ELR (cell line): ENCODE results near the gene SMARCD2.

Experiments used
- DNase-seq: peaks from one replicate; pipeline ENCODE4 v3.0.0-alpha.2; 2015; ENCODE audit warnings: low read depth

SMARCD2 gene

DNA sequence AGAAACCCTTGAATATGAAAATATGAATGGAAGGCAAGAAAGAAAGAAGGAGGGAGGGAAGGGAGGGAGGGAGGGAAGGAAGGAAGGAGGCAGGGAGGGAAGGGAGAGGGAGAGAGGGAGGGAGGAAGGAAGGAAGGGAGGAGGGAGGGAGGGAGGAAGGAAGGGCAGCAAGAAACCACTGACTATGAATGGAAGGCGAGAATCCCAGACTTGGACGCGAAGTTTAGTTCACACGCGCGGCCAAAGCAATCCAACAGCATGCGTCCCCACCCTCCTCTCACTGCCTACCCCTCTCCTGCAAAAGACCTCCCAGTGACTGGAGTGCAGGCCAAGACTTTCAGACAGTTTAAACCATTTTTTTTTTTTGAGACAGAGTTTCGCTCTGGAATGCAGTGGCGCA lies 7.9 kb upstream of the SMARCD2 start:
- no peak for DNase-seq

DNA sequence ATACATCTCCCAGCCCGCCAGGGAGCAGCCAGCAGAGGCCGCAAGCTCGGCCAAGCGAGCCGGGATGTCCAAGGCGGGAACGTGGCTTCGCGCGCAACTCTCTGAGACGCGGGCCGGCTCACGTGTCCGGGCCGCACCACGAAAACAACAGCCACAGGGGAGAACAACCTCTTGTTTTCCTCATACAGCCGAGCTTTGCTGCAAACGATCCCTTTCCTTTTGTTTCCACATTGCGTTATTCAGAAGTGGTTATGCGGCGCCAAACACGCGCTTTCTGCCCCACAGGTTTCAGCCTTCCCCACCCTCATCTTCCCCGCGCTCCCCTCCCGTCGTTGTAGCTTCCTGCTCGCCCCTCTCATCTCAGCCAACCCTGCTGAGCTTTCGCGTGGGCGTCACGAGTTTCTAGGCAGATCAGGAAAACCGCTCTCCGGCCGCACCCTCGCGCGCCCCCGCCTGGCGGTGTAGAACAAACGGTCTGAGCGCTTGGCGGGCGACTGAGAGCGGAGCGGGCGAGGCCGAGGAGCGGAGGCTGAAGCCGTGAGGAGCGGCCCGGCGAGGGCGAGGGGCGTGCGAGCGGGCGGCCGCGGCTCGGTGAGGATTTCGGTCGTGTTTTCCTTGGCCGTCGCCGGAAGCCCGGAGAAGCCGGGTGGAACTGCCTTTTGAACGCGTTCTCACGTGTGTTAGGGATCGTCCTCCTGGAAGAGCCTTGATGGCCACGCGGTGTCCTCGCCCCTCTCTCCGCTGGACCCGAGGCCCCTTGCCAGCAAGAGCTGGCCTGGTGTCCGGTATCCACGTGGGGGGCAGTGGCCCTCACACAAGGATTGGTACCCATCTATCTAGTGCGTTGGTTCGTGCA lies 6.6 kb upstream of the SMARCD2 start:
- DNase-seq: peak; percentile 80

DNA sequence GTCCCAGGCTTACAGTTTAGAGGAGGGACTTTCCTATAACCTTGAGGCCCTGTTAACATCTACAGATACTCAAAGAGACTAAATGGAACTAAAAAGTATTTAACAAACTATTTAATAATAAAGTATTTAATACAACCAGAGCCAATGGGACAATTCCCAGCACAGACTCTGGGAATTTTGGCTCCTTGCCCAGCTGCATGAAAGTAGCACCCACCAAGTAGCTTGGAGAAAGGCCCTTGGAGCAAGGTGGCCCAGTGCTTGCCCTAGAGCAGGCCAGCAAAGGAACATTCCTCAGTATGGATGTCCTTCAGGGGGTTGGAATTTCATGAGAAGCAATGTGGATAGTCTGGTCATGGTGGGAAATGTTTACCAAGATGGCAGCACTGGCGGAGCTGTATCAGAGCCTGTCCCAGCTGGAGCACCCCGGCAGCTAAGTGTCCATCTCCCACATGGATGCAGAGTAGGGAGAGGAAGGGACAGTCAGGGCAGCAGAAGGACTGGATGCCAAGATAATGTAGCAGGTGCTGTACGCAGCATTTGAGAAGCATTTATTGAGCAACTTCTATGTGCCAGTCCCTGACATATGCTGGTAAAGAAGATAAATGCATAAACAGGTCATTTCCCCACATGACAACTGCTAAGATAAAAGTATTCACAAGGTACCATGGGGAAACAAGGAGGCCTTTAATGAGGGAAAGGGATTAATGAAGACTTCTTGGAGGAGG lies 5.2 kb upstream of the SMARCD2 start:
- no peak for DNase-seq

DNA sequence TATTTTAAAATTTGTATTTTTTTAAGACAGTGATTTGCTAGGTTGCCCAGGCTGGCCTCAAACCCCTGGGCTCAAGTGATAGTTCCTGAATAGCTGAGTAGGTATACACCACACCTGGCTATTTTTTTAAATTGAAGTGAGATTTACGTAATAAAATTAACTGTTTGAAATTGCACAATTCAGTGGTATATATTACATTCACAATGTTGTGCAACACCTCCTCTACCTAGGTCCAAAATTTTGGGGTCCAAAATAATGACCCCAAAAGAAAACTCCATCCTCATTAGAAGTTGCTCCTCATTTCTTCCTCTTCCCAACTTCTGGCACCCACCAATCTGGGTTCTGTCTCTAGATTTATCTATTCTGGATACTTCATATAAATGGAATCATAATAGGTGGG lies 3.0 kb upstream of the SMARCD2 start:
- no peak for DNase-seq

DNA sequence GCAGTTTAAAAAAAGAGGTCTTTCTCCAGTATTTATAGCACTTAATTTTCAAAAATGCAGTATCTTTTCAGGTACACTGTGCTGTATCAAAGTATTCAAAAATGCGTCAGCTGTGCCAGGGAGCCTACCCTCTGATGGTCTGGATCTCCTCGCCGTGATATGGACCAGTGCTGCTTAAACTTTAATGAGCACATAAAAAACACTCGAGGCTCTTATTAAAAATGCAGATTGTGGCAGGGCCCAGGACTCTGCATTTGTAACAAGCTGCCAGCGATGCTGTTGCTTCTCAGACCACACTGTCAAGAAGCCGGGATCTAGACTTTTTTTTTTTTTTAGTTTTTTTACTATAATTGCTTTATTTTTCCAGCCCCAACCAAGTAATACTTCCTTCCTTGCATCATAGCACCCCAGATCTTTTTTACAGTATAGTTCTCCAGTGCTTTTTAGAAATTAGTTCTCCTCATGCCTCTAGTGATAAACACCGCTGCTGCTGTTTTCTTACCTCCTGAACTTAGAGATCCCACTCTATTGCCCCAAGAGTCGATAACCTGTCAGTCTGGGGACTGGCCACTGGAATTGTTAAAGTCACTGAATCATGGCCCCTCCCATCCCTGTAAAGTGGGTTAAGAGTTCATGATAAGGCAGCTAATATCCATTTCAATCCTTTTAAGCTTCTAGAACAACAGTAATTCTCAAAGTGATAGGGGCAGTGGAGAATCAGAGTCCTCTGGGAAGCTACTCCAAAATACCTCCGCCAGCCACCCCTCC lies 1.6 kb upstream of the SMARCD2 start:
- no peak for DNase-seq

DNA sequence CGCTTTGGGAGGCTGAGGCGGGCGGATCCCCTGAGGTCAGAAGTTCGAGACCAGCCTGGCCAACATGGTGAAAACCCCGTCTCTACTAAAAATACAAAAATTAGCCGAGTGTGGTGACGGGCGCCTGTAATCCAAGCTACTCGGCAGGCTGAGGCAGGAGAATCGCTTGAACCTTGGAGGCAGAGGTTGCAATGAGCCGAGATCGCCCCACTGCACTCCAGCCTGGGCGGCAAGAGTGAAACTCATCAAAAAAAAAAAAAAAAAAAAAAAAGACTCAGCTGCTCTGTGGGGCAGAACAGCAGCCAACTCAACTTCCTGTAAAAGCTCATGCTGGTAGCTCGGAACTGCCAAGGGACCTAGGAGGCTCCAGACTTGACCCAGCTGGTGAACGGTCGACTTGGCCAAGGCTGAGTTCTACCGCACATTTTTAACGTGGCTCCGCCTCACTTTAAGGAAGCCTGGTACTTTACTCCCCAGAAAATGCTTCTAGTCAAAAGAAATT lies 953 bp upstream of the SMARCD2 start:
- DNase-seq: peak; percentile 66

DNA sequence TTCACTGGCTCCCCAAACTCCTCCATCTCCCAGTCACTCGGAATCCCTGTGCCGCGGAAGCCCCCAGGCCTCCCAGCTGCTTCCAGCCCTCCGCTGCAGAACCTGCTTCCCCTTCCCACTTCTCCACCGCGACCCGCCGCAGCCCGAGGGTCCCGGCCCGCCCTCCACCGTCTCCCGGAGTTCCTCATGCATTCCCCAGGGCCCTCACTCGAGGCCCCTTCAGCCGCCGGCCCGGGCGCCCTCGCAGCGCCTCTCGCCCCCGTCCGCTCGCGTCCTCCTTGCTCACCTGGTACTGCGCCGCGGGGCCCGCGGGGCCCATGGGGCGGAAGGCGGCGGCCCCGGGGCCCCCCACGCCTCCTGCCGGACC lies 329 bp downstream of the SMARCD2 start:
- no peak for DNase-seq

DNA sequence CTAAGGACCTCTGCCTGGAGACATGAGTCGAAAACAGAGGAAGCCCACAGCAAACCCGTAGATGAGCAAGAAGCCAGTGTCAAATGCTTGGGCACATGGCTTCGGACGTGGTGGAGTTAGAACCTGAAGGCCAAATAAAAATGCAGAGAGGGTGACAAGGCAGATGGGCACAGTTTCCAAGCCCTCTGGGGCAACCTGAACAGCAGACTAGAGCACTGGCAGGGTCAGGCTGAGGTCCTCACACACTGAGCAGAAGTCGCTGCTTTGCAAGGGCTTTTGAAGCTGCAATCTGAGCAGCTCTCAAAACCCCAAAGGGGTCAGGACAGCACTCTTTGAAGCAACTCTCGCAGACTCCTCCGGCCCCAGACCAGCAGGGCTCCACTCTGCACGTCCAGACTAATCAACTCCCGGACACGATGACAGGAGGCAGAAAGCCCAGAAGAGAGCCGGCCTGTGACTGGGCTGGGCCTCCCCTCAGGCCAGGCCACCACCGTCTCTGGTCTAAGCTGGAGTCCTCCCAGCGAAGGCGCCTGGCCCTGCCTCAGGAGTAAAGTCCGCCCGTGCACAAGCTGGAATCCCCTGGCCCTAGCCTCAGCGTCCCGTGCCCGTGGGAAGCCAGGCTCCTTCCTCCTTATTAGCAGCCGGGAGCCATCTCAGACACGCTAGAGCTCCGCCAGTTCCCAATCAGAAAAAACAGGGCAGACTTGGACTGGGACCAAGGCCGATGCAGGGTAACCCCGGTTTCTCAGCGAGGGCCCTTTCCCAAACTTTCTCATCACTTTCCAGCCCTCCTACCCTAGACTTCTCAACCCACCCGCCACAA lies 924 bp downstream of the SMARCD2 start:
- DNase-seq: peak; percentile 61

DNA sequence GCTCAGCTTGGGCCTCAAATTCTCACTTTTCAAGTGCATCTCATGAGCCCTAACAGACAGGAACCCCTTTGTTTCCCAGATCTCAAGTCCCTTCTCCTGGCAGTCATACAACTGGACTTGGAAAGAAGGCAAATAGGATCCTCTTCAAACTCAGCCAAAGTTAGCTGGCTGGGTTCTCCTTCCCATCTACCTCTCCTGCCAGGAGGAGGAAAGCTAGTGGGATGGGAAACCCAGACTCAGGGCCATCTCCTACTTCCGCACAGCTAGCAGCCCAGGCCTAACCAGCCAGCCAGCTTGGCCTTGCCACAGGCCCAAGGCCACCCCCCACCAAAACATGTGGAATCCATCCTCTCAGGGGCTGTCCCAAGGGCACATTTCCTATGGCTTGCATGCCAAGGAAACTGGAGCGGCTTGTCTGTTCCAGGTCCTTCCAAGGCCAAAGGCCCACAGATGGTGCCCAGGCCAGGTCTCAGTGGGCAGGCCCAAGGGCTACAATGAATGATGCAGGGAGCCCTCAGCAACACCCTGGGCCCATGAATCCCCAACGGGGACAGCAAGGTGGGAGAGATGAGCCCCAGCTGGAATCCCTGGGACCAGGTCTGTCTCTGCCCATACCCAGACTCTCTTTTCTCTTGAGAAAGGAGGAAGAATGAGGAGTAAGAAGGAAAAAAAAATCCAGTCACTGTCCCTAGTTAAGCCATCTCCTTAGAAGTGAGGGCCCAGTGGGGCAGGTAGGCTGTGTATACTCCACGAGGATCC lies 1.7 kb downstream of the SMARCD2 start:
- DNase-seq: no peak

DNA sequence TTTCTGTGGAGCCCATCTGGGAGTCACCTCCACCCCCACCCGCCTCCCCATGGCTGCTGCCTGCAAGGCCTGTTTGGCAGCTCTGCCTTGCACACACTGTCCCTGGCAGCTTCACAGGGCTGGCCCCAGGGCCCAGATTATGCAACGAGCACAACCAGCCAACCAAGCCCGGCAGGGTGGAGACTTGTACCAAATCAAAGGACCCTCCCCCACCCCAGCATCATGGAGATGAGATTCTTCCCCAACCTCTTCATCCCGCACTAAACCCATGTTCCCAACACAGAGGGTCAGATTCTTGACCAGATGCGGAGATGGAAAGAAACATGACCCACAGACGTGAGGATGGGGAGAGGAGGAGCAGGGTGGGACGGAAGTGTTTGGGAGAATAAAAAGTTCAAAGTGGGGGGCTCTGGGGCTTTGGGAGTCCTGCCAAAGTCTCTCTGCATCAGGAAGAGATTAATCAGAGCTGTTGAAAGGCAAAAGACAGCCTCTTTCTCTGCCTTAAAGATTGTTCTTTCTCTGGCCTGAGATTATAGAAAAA lies 3.8 kb downstream of the SMARCD2 start:
- DNase-seq: no peak

DNA sequence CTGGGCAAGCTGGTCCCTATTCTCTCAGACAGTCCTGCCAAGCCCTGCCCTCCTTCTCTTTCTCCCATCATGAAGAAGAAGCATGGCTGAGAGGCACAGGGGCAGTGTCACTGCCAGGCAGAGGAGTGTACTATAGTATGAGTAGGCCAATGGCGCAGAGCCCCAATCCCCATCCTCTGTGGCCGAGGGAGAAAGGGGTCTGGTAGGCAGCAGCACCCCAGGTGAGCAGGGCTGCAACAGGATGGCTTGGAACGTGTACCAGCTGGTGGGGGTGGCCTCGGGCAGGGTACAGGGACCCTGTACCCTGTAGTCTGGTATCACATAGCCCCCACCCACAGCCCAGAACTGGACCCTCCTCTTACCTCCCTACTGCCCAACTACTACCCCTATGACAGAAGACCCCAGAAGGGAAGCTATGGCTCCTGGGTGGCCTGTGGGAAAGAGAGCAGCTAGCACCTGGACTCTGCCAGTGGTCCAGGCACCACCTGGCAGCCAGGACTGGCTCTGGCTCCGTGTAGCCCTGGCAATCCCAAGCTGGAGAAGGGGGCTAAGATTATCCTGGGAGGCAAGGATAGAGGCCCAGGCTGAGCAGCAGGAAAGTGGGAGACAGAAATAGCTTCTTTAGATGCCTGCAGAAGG lies 4.4 kb downstream of the SMARCD2 start:
- no peak for DNase-seq

DNA sequence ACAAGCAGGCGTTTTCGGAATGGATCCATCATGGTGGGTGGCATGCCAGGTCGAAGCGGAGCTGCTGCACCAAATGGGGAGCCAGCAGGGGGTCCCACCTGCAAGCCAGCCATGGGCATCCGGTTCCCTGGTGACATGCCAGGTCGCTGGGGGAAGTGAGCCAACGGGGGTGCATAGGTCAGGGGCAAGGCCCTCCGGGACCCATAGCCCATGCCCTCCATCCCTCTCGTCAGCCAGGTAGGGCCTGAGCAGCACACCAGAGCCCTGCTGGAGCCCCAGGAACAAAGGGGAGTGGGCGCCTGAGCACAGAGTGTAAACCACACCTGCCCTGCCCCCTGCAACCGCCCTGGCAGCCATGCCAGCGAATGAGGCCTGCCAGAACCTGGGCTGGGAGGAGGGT lies 5.0 kb downstream of the SMARCD2 start:
- DNase-seq: no peak

DNA sequence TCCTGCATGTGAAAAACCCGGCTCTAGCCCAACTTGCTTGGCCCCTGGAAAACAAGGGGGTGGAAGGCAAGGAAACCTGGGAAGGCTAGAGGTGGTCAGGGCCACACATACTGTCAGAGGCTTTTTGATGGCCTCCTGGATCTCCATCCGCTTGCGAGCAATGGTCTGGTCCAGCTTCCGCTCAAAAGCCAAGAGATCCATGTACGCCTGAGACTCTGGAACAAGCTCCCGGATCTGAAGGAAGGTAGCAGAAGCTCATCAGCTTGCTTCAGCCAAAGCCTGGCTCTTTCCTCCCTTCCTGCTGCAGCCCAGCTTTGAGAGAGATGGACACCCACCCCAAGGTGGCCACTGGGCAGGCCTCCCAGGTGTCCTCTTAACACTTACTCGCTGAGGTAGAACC lies 5.7 kb downstream of the SMARCD2 start:
- no peak for DNase-seq

DNA sequence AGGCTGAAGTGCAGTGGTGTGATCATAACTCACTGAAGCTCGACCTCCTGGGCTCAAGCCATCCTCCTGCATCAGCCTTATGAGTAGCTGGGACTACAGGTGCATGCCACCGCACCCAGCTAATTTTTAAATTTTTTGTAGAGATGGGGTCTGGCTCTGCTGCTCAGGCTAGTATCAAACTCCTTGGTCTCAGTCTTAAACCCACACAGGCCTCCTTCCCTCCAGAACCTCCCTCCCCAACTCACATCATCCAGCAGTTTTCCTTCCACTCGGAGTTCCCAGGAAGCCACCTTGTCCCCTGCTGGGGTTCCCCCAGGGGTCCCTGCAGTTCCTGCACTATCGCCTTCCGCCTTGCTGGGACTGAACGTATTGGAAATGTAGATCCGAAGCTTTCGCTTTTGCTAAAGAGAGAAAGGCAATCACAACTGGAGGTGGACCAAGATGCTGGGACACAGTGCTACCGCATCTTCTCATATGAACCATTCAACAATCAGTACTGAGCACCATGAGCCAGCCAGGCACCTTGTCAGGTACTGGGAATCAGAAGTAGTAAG lies 7.2 kb downstream of the SMARCD2 start:
- no peak for DNase-seq

DNA sequence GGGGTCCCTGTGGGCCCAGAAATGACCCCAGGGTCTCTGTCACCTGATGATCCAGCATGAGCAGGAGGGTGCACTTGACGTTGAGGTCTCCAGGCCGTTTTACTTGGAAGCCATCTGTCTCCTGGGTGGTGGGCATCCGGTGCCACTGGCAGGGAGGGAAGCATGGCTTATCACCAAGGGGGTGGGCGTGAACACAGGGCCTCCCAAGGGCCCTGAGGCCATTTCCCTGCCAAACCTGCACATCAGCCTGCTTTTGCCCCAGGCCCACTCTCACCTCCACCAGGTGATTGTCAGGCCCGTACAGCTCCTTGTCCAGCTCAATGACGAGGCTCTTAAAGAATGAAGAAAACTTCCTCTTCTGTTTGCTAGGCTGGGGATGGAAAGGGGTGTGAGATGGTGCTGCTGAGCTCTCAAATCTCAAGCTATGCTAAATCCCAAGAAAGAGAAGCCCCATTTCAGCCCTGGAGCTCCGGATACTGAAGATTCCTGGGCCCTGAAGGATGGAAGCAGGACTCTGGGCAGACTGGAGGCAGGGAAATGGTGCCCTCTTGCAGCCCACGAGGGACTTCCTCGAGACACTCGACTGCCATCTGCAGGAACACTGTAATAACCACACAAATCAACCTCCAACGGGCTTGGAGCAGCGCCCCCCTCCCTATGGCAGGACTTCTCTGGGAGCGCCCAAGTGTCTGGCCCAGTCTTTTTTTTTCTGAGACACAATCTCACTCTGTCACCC lies 7.9 kb downstream of the SMARCD2 start:
- DNase-seq: peak; percentile 95

DNA sequence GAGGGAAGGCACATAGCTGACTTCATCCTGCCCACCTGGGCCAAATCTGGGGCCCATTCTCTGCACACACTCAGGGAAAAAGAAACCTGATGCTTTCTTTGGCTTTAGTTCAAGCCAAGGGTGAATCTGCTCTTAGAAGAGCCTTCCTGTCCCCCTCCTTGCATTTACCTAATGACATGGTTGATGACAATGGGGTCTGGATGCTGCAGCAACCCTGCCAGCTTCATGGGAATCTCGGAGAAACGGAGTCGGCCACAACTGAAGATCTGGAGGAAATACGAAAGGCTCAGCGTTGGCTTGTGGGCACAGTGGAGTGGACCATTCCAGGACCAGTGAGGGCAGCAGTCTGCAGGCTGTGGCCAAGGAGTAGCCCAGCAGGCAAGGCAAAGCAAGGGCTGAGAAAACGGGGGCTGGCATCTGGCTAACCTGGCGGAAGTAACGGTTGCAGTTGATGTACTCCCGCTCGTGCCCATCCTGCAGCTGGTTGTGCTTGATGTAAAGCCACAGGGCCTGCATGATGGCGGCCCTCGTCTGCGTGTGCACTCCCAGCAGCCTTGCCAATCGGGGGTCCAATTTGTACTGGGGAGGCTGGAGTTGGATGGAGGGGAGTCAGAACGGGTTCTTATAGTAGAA lies 8.6 kb downstream of the SMARCD2 start:
- DNase-seq: no peak

DNA sequence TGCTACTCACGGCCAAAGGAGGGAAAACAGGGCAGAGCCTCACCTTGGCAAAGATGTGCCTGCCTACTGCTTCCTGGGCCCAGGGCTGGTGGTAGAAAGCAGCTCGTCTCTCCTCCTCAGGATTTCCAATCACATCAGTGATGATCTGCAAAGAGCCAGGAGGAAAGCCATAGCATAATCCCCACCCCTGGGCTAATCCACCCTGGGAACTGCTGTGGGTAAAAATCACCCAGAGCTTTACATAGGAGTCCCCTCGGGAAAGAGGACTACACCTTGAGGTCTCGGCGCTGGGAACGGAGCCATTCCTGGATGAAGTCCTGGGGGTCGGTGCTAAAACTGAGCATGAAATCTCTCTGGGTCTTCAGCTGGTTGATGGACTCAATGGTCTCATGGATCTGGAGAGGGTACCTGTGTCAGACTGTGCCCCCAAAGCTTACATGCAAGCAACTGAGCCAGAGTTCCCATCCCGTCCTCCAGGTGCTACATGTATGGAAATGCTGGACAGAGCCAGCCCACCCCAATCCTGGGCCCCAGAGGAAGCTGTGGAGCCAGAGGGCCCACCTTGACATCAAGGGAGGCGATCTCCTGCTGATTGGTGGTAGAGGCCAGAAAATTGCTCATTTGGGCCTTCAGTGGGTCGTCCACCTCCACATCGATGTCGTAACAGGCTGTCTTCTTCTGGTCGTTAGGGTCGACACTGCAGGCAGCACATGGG lies 9.3 kb downstream of the SMARCD2 start:
- DNase-seq: no peak

DNA sequence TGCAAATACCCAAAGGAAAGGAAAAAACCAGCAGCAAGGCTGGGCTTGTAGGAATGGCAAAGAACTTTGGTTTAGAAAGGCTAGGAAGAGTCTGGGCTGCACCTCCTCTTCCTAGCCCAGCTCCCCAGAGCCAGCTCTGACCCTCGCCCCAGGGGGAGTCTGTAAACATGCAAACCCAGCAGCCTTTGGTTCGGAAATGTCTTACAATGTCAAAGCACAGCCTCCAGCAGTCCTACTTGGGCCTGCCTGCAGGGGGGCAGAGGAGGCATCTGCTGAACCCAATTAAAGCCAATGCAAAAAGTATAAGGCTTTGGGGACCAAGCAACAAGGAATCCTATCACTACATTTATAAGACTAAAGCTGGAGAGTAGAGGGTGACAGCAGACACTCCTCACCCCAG lies 10.0 kb downstream of the SMARCD2 start:
- DNase-seq: peak; percentile 30
